ENCODE data around the gene GNB3. TPM values are rescaled to one million over a fixed set of nuclear protein-coding genes. Genes with fewer than 3 reads are reported as not detected.

Gene GNB3
- total and polyA plus RNA-seq, 9 of the 15 experiments (the other 6 are each of a cell fraction or from before 2014, with no cell fraction given), result 1.4 to 5.8 (median 2.0) TPM

- TF ChIP-seq NRF1 (conservative IDR thresholded peaks at IDR 0.05 in 1 of 2, IDR thresholded peaks at IDR 0.05 in 1 of 2) (no peak), KDM4B (IDR thresholded peaks at IDR 0.05; ENCODE audit: borderline replicate concordance in 2 of 2, low read depth in 1 of 2) (no peak), USF1 (CRISPR knock-in tag; IDR thresholded peaks at IDR 0.05) (peak; percentile 80), TAF1 (IDR thresholded peaks at IDR 0.05; ENCODE audit: control insufficient read depth, extremely low read depth, insufficient read depth, low read length, severe bottlenecking) (no peak), ELF1 (tag; IDR thresholded peaks at IDR 0.05) (peak; percentile 71), PHF21A (IDR thresholded peaks at IDR 0.05; ENCODE audit: borderline replicate concordance, low read depth) (no peak), ZNF444 (CRISPR knock-in tag; IDR thresholded peaks at IDR 0.05) (no peak), TOE1 (IDR thresholded peaks at IDR 0.05; ENCODE audit: borderline replicate concordance) (no peak), TOE1 (CRISPR knock-in tag; IDR thresholded peaks at IDR 0.05; ENCODE audit: borderline replicate concordance, low read depth) (no peak), POLR2AphosphoS5 (IDR thresholded peaks at IDR 0.05; ENCODE audit: control insufficient read depth, insufficient read depth, low read depth, low read length) (no peak), MCM2 (IDR thresholded peaks at IDR 0.05; ENCODE audit: low read depth) (no peak), UBTF (IDR thresholded peaks at IDR 0.05; ENCODE audit: borderline replicate concordance in 1 of 2, low read depth in 2 of 2, low read length in 2 of 2) (no peak), ETV6 (IDR thresholded peaks at IDR 0.05; ENCODE audit: borderline replicate concordance in 1 of 2, low read depth in 2 of 2, low read length in 1 of 2) (no peak), ETV6 (CRISPR knock-in tag; IDR thresholded peaks at IDR 0.05; ENCODE audit: borderline replicate concordance) (no peak), MYBL2 (IDR thresholded peaks at IDR 0.05; ENCODE audit: low read depth) (no peak), MYBL2 (CRISPR knock-in tag; IDR thresholded peaks at IDR 0.05; ENCODE audit: borderline replicate concordance) (no peak), CREB3L1 (IDR thresholded peaks at IDR 0.05; ENCODE audit: borderline replicate concordance, low read depth) (no peak), SMAD2 (IDR thresholded peaks at IDR 0.05; ENCODE audit: low read depth, low read length) (no peak), BRF1 (IDR thresholded peaks at IDR 0.05; ENCODE audit: borderline replicate concordance, extremely low read depth, insufficient read length) (no peak), CBX2 (IDR thresholded peaks at IDR 0.05; ENCODE audit: insufficient read depth, low read length, poor library complexity, severe bottlenecking) (no peak)
- TF ChIP-seq, protein P1, sequence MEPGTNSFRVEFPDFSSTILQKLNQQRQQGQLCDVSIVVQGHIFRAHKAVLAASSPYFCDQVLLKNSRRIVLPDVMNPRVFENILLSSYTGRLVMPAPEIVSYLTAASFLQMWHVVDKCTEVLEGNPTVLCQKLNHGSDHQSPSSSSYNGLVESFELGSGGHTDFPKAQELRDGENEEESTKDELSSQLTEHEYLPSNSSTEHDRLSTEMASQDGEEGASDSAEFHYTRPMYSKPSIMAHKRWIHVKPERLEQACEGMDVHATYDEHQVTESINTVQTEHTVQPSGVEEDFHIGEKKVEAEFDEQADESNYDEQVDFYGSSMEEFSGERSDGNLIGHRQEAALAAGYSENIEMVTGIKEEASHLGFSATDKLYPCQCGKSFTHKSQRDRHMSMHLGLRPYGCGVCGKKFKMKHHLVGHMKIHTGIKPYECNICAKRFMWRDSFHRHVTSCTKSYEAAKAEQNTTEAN (CRISPR knock-in tag; IDR thresholded peaks at IDR 0.05), result no peak
These were observed 2.6 kb downstream of the GNB3 start (continued) for GRCh38 chr12:6843118-6843902.

Data from K562 (cell line).